GM12872 (cell line): ENCODE measurements around the gene ARNT2.

Experiments used
- CTCF ChIP-seq: IDR thresholded peaks from 3 replicates; pipeline ENCODE4 v1.5.1; 2011; ENCODE audit warnings: low read depth, mild to moderate bottlenecking, low read length, moderate library complexity; ENCODE audit not compliant: insufficient read depth

Gene ARNT2

GRCh38 chr15:80479191-80479590 lies 75.0 kb downstream of the ARNT2 start:
- TF ChIP-seq CTCF, result no peak

- TF ChIP-seq CTCF, result no peak
These were observed 76.1 kb downstream of the ARNT2 start for GRCh38 chr15:80480171-80480811.

GRCh38 chr15:80480909-80481308 lies 76.7 kb downstream of the ARNT2 start:
- no peak for TF ChIP-seq CTCF

GRCh38 chr15:80482696-80483095 lies 78.5 kb downstream of the ARNT2 start:
- TF ChIP-seq CTCF, result no peak

- TF ChIP-seq CTCF, result no peak
These were observed 79.6 kb downstream of the ARNT2 start for GRCh38 chr15:80483725-80484161.

- TF ChIP-seq CTCF, result no peak
These were observed 80.2 kb downstream of the ARNT2 start for GRCh38 chr15:80484333-80484864.

GRCh38 chr15:80485370-80486164 lies 81.4 kb downstream of the ARNT2 start:
- TF ChIP-seq CTCF, result no peak
